Germinal center (tissue), 1 donor: Measurements from ENCODE around the gene SLC35F5.
"Not testable (repeated sequence)": the region's sequence is repeated elsewhere in the genome, so short reads cannot be mapped to it uniquely, and the experiment has no call there.

Source experiments
- DNase-seq: peaks from one replicate; pipeline ENCODE4 v3.0.0; 2012; ENCODE audit warnings: mixed read lengths, low spot score

The SLC35F5 gene

DNA sequence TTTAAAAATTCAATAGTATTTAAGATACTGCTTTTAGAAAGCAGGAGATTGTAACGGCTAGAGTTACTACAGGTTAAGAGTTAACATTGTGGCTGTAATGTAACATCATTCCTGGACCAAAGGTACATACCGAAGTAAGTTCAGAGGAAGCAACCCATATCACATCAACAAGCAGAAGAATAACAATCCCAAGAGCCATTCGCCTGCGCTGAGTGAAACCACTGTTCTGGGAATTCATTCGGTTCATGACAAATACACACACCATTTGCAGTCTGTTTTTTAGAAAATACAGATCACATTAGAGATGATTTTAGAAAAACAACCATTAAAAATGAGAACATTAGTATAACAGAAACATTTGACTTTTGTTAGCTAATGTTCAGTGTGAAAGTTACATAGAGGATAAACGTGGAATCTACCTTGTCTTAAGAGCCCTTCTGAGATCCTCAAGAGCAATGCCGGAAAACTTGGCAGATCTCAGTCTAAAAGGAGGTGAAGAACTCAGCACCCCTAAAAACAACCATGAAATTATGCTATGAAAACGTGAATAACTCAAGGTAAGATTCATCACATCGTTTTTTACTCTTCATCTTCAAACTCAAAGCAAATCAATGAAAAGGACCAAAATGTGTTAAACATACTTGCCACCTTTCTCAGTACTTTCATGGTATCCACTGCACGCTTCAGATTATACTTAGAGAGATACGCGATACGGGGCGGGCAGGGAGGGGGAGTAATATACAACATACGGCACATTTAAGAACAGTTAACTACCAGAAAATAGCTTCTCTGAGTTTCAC is 1.2 kb downstream of the SLC35F5 start:
- DNase-seq: peak; percentile 4

GRCh38 chr2:113754160-113754559 is 2.3 kb downstream of the SLC35F5 start:
- no peak for DNase-seq

DNA sequence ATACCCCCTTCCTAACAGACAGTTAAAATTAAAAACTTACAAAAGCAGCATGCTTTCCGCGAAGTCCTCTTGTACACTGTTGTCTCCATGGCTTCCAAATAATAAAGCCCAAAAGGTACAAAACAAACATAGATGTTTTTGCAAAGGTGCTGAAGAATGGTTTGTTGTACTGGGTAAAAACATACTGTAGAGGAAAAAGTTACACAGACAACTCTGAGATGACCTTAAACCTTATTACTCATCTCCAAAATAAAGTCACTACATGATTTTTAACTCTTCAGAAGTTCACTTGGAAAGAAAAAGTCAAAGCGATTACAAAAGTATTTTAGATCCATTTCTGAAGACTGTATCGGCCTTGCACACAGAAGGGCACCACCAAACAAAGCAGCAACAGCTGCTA is 6.1 kb downstream of the SLC35F5 start:
- DNase-seq: no peak

DNA sequence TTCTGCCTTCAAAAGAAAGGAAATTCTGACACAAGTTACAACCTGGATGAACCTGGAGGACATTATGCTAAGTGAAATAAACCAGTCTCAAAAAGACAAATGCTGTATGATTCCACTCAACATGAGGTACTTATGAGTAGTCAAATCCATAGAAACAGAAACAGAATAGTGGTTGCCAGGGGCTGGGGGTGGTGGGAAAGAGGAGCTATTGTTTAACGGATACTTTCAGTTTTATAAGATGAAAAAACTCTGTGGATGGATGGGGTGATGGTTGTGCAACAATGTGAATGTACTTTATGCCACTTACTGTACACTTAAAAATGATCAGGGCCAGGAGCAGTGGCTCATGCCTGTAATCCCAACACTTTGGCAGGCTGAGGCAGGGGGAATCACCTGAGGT is 15.4 kb downstream of the SLC35F5 start:
- no peak for DNase-seq

DNA sequence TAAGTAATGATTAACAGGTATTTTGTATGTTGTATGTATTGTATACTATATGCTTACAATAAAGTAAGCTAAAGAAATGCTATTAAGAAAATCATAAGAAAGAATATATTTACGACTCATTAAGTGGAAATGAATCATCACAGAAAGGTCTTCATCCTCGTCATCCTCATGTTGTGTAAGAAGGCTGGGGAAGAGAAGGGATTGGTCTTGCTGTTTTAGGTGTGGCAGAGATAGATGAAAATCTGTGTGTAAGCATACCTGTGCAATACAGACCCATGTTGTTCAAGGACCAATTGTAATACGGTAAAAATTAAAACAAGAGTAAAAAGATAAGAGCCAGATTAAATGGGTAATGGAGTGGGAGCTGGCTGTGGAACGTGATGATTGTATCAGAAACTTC is 16.6 kb downstream of the SLC35F5 start:
- DNase-seq: no peak

DNA sequence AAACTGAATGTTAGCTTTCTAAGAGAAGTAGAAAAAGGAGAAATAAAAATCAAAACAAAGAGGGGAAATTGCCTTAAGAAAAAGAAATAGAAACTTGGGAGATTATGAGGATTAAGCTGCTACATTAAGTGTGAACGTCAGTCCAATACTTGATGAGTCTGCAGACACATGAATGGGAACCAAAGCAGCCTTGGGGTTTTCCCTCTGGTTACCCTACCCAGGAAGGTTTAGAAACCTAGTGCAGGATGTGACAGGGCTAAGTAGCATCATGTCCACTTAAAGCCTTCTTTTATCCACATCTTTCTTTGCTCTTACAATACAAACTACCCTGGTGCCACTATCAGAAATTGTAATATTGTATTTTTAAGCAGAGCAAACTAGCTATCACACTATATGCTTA is 22.3 kb downstream of the SLC35F5 start:
- no peak for DNase-seq

DNA sequence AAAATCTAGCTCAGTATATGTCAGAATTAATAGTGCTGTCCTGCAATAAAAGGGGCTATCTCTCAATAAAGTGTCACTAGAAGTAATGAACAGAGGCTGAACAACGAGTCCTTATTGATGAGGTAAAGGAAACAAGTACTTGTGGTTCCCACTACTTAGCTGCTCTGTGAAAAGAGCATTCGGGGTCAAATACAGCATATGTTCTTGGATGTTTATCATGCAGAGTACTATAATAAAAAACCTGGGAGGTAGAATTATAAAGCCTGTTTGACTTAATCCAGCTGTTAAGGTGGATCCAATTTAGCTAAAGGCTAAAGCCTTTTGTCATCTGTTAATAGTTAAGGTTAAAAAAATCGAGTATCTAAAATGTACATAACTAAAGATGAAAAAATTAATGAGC is 32.4 kb downstream of the SLC35F5 start:
- no peak for DNase-seq

GRCh38 chr2:113723411-113723810 is 33.0 kb downstream of the SLC35F5 start:
- no peak for DNase-seq

DNA sequence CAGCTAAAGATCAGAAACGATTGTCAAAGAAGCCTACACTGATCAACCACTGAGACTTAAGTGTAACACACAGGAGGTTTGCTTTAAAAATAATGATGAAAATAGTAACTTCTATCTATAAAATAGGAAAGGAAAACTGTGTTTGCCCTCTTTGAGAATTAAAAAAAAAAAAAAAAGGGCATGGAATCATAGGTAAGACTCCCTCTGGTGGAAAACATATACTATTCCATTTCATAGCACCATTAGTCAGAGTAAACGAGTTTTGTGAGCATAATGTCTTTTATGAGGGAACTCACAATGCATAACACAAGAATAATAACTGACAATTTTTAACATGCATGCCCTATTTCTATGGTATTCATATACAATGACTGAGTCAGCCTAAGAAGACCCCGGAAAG is 36.3 kb downstream of the SLC35F5 start:
- DNase-seq: peak; percentile 6

- no peak for DNase-seq
Measured at GRCh38 chr2:113716291-113716690, 40.2 kb downstream of the SLC35F5 start.

DNA sequence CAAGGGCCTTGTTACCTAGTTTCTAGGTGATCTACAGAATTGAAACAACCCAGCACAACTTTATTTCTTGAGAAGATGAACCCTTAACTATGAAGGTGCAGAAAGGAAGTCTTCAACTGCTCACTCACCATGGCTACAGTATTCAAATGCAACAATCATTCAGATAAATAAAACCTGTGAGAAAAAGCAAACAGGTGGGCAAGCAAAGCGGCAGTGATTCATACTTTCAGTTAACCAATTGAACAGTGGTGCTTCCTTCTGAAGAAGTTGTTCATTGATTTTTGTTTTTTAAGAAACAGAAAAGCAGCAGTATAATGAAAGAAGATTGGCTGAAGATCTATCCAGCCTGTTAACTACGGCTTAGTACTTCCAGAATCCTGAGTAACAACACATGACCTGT is 43.5 kb downstream of the SLC35F5 start:
- DNase-seq: no peak

GRCh38 chr2:113711851-113712250 is 44.6 kb downstream of the SLC35F5 start:
- no peak for DNase-seq

DNA sequence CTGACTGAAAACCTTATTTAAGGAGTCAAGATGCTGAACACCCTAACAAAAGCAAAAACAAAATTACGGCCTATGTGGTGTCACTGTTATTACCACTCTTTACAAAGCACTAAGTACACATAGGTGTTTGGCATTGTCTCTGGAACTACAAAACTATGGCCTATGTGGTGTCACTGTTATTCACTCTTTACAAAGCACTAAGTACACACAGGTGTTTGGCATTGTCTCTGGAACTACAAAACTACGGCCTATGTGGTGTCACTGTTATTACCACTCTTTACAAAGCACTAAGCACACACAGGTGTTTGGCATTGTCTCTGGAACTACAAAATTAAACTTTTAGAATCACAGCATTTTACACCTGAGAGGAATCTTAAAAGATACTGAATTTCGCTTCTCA is 47.4 kb downstream of the SLC35F5 start:
- DNase-seq: no peak

GRCh38 chr2:113707106-113707505 is 49.3 kb downstream of the SLC35F5 start:
- DNase-seq: no peak

- no peak for DNase-seq
Measured at GRCh38 chr2:113705982-113706523, 50.4 kb downstream of the SLC35F5 start.

- DNase-seq: not testable (repeated sequence)
Measured at GRCh38 chr2:113704300-113704993, 52.0 kb downstream of the SLC35F5 start.

GRCh38 chr2:113703386-113704299 is 52.8 kb downstream of the SLC35F5 start:
- DNase-seq: no peak

DNA sequence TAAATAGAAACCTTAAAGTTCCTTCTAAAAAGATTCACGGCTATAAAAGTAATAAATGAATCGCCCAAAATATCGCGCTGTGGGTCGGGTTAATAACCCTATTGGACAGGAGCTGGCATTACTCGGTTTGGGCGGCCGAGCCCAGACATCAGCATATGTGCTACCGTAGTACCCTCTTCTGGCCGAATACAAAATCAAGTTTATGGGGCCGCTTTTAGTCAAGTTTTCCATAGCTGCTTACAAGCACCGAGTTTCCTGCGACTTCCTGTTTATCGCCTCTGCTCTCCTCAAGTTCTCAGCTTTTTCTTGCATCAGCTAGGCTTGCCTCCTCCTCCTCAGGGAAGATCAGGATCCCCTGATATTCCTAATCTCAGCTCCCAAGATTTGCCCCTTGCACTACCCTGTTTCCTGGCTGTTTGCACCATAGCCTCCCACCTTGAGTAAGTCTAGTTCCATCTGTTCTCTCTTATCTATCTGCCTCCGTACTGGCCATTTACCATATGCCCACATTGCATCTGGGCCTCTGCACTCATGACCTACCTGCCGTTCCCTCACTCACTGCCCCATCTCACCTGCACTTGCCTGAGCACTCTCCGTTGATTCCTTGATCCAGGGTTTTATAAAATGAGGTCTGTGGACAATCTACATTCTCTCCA is 56.1 kb downstream of the SLC35F5 start:
- DNase-seq: peak; percentile 84

- DNase-seq: peak; percentile 15
Measured at GRCh38 chr2:113698892-113699447, 57.5 kb downstream of the SLC35F5 start.

GRCh38 chr2:113698251-113698650 is 58.2 kb downstream of the SLC35F5 start:
- DNase-seq: not testable (repeated sequence)

- DNase-seq: no peak
Measured at GRCh38 chr2:113697516-113697915, 58.9 kb downstream of the SLC35F5 start.
